Vagina (tissue), 2 donors: ENCODE results near the gene PRRT1.
"Not testable (repeated sequence)": the region's sequence is repeated elsewhere in the genome, so short reads cannot be mapped to it uniquely, and the experiment has no call there.

Experiments used
- POLR2A ChIP-seq, 2 donors: fragments of 450-650 bp; IDR thresholded peaks; one replicate each; pipeline ENCODE4 v1.6.1; 2017; ENCODE audit warnings: antibody characterized with exemption in 2 of 2, mild to moderate bottlenecking in 2 of 2, moderate library complexity in 2 of 2
- POLR2AphosphoS5 ChIP-seq, 2 donors: sonication (generic); formaldehyde crosslinking; IDR thresholded peaks; one replicate each; pipeline ENCODE4 v1.9.0; 2017; ENCODE audit warnings: antibody characterized with exemption in 2 of 2, mild to moderate bottlenecking in 2 of 2, low read depth in 1 of 2; ENCODE audit not compliant: insufficient read depth in 1 of 2
- TF ChIP-seq, protein P1 (sequence below), 3 experiments: fragments of 450-650 bp in 2 of 3; fragments of 200-600 bp in 1 of 3; sonication (generic) in 1 of 3; IDR thresholded peaks; one replicate each; pipeline ENCODE4 v1.5.1; 2017 to 2019; ENCODE audit warnings: antibody characterized with exemption in 3 of 3, mild to moderate bottlenecking in 2 of 3, moderate library complexity in 2 of 3

DNA sequence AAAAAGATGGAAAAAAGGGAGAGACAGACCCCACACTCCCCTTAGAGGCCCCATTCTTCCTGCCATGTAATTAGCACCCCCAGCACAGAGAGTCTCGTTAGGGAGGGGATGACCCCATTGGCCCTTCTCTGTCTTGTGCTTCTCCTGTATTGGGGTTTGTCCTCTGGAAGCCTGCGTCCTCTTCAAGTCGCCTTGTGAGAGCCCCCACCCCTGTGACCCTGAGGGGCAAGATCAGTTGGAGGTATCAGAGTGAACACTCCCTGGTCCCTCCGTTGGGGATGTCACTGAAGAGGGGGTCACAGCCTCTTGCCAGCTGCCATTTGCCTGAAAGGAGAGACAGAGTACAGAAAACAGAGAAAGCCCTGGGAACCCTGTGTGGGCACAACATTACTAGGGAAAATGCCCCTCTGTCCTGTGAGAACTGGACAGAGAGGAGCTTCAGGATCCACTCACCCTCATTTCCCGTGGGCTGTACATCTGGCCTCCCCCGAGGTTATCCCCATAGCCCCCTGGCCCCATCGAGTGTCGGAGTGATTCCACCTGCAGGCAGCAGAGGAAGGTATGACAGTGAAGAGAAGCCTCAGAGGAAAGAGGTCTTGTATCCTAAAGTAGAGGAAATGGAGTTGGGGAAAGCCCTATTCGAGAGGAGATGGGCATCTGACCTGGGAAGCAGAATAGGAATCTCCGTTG, 34.6 kb upstream of the PRRT1 start:
- not testable (repeated sequence) for TF ChIP-seq POLR2A (IDR thresholded peaks at IDR 0.05); POLR2AphosphoS5 (IDR thresholded peaks at IDR 0.05; ENCODE audit: insufficient read depth in 1 of 2, low read depth in 1 of 2)
- TF ChIP-seq, protein P1, sequence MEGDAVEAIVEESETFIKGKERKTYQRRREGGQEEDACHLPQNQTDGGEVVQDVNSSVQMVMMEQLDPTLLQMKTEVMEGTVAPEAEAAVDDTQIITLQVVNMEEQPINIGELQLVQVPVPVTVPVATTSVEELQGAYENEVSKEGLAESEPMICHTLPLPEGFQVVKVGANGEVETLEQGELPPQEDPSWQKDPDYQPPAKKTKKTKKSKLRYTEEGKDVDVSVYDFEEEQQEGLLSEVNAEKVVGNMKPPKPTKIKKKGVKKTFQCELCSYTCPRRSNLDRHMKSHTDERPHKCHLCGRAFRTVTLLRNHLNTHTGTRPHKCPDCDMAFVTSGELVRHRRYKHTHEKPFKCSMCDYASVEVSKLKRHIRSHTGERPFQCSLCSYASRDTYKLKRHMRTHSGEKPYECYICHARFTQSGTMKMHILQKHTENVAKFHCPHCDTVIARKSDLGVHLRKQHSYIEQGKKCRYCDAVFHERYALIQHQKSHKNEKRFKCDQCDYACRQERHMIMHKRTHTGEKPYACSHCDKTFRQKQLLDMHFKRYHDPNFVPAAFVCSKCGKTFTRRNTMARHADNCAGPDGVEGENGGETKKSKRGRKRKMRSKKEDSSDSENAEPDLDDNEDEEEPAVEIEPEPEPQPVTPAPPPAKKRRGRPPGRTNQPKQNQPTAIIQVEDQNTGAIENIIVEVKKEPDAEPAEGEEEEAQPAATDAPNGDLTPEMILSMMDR (IDR thresholded peaks at IDR 0.05), result not testable (repeated sequence)
